HEK293 (cell line): ENCODE data around the gene NFXL1.

Source experiments
- BCL11B ChIP-seq: fragments of 450-650 bp; formaldehyde crosslinking; IDR thresholded peaks from 2 replicates; pipeline ENCODE4 v1.5.1; 2016; ENCODE audit warnings: low read depth, missing biosample characterization, missing genetic modification characterization
- GLI2 ChIP-seq: fragments of 450-650 bp; formaldehyde crosslinking; IDR thresholded peaks from 2 replicates; pipeline ENCODE4; 2017; ENCODE audit warnings: missing biosample characterization, missing genetic modification characterization, low read depth, borderline replicate concordance
- GLI4 ChIP-seq: fragments of 450-650 bp; formaldehyde crosslinking; IDR thresholded peaks from 2 replicates; pipeline ENCODE4 v1.5.1; 2016; ENCODE audit warnings: missing biosample characterization, missing genetic modification characterization
- MEIS1 ChIP-seq: sonication (generic); formaldehyde crosslinking; IDR thresholded peaks from 2 replicates; pipeline ENCODE4 v1.8.1; 2022; ENCODE audit warnings: missing genetic modification reagents, mild to moderate bottlenecking, borderline replicate concordance
- YY2 ChIP-seq: fragments of 450-650 bp; formaldehyde crosslinking; IDR thresholded peaks from 2 replicates; pipeline ENCODE4 v1.5.1; 2016; ENCODE audit warnings: missing biosample characterization, missing genetic modification characterization
- ZBTB21 ChIP-seq: fragments of 450-650 bp; formaldehyde crosslinking; IDR thresholded peaks from 2 replicates; pipeline ENCODE4 v1.5.1; 2017; ENCODE audit warnings: missing biosample characterization, missing genetic modification characterization
- ZFHX2 ChIP-seq: fragments of 450-650 bp; formaldehyde crosslinking; conservative IDR thresholded peaks from 2 replicates; pipeline ENCODE4 v1.5.1; 2016; ENCODE audit warnings: missing biosample characterization, missing genetic modification characterization
- ZFP41 ChIP-seq: fragments of 450-650 bp; formaldehyde crosslinking; IDR thresholded peaks from 2 replicates; pipeline ENCODE4 v1.5.1; 2016; ENCODE audit warnings: missing biosample characterization, missing genetic modification characterization, borderline replicate concordance
- ZNF121 ChIP-seq: fragments of 450-650 bp; formaldehyde crosslinking; IDR thresholded peaks from 2 replicates; pipeline ENCODE4 v1.5.1; 2016; ENCODE audit warnings: missing biosample characterization, missing genetic modification characterization
- ZNF138 ChIP-seq: fragments of 450-650 bp; formaldehyde crosslinking; IDR thresholded peaks from 2 replicates; pipeline ENCODE4 v1.5.1; 2016; ENCODE audit warnings: missing biosample characterization, missing genetic modification characterization, borderline replicate concordance
- ZNF19 ChIP-seq: fragments of 450-650 bp; formaldehyde crosslinking; IDR thresholded peaks from 2 replicates; pipeline ENCODE4; 2016; ENCODE audit warnings: missing biosample characterization, missing genetic modification characterization, low read depth
- ZNF248 ChIP-seq: fragments of 450-650 bp; formaldehyde crosslinking; IDR thresholded peaks from 2 replicates; pipeline ENCODE4 v1.5.1; 2017; ENCODE audit warnings: missing biosample characterization, missing genetic modification characterization
- ZNF341 ChIP-seq: fragments of 450-650 bp; formaldehyde crosslinking; IDR thresholded peaks from 2 replicates; pipeline ENCODE4; 2016; ENCODE audit warnings: low read depth, missing biosample characterization, missing genetic modification characterization
- ZNF350 ChIP-seq: fragments of 450-650 bp; formaldehyde crosslinking; IDR thresholded peaks from 2 replicates; pipeline ENCODE4 v1.5.0; 2017; ENCODE audit warnings: missing biosample characterization, mild to moderate bottlenecking, missing genetic modification characterization
- ZNF549 ChIP-seq: fragments of 450-650 bp; IDR thresholded peaks from 2 replicates; pipeline ENCODE4 v1.5.1; 2018; ENCODE audit warnings: missing biosample characterization, missing genetic modification characterization, mild to moderate bottlenecking, inconsistent platforms, moderate library complexity
- ZNF596 ChIP-seq: fragments of 450-650 bp; IDR thresholded peaks from 2 replicates; pipeline ENCODE4 v1.5.0; 2018; ENCODE audit warnings: missing biosample characterization, mild to moderate bottlenecking, missing genetic modification characterization, moderate library complexity
- ZNF610 ChIP-seq: fragments of 450-650 bp; formaldehyde crosslinking; IDR thresholded peaks from 2 replicates; pipeline ENCODE4 v1.5.1; 2016; ENCODE audit warnings: missing biosample characterization, missing genetic modification characterization, borderline replicate concordance
- ZNF629 ChIP-seq: fragments of 450-650 bp; formaldehyde crosslinking; IDR thresholded peaks from 2 replicates; pipeline ENCODE4 v1.5.1; 2017; ENCODE audit warnings: missing biosample characterization, missing genetic modification characterization
- ZNF660 ChIP-seq: fragments of 450-650 bp; IDR thresholded peaks from 2 replicates; pipeline ENCODE4 v1.5.1; 2018; ENCODE audit warnings: missing biosample characterization, mild to moderate bottlenecking, missing genetic modification characterization
- ZNF76 ChIP-seq: fragments of 450-650 bp; formaldehyde crosslinking; IDR thresholded peaks from 2 replicates; pipeline ENCODE4; 2016; ENCODE audit warnings: low read depth, missing biosample characterization, missing genetic modification characterization, borderline replicate concordance
- ZNF791 ChIP-seq: fragments of 450-650 bp; formaldehyde crosslinking; IDR thresholded peaks from 2 replicates; pipeline ENCODE4 v1.5.1; 2016; ENCODE audit warnings: missing biosample characterization, missing genetic modification characterization
- ZSCAN30 ChIP-seq: fragments of 450-650 bp; IDR thresholded peaks from 2 replicates; pipeline ENCODE4 v1.5.1; 2018; ENCODE audit warnings: missing biosample characterization, mild to moderate bottlenecking, missing genetic modification characterization, moderate library complexity
- TF ChIP-seq, protein P1 (sequence below): fragments of 450-650 bp; formaldehyde crosslinking; IDR thresholded peaks from 2 replicates; pipeline ENCODE4 v1.5.1; 2016; ENCODE audit warnings: missing biosample characterization, missing genetic modification characterization
- TF ChIP-seq, protein P2 (sequence below): fragments of 450-650 bp; formaldehyde crosslinking; IDR thresholded peaks from 2 replicates; pipeline ENCODE4 v1.5.1; 2017; ENCODE audit warnings: missing biosample characterization, missing genetic modification characterization
- TF ChIP-seq, protein P3 (sequence below): fragments of 450-650 bp; IDR thresholded peaks from 2 replicates; pipeline ENCODE4 v1.5.1; 2018; ENCODE audit warnings: missing biosample characterization, mild to moderate bottlenecking, missing genetic modification characterization
- TF ChIP-seq, protein P4 (sequence below): fragments of 450-650 bp; formaldehyde crosslinking; IDR thresholded peaks from 2 replicates; pipeline ENCODE4 v1.5.1; 2017; ENCODE audit warnings: missing biosample characterization, missing genetic modification characterization
- TF ChIP-seq, protein P5 (sequence below): fragments of 450-650 bp; formaldehyde crosslinking; IDR thresholded peaks from 2 replicates; pipeline ENCODE4 v1.5.1; 2016; ENCODE audit warnings: missing biosample characterization, missing genetic modification characterization, borderline replicate concordance
- TF ChIP-seq, protein P6 (sequence below): fragments of 450-650 bp; formaldehyde crosslinking; IDR thresholded peaks from 2 replicates; pipeline ENCODE4 v1.5.1; 2017; ENCODE audit warnings: missing biosample characterization, mild to moderate bottlenecking, missing genetic modification characterization, moderate library complexity

Gene NFXL1

DNA sequence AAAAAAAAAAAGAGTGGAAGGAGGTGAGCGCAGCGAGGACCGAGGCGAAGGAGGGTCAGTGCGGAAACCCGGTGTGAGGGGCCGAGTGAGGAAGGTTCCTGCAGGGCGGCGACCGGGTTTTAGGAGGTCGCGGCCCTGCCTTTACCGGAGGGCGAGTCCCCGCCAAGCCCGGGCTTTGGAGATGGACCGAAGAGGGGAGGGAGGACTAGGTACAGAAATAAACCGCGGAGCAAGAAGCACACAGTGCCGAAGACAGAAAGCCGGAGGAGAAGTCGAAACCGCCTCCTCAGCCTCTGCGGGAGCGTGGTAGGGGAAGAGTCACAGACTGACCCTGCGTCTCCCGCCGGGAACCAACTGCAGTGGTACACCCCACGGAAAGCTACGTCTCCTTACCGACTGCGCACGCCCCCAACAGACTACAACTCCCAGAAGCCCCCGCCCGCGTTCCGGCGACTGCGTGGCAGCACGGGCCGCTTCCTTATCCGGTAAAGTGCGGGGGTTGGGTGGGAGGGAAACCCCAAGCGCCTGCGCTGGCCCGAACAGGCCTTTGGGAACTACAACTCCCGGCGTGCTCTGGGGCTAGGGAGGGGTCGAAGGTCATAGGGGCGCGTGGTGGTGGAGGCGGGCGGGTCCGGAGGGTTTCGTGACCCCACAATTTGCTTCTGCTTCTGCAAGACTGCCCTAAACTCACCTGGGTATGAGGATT lies at the start of gene NFXL1 (continued):
- TF ChIP-seq, protein P1, sequence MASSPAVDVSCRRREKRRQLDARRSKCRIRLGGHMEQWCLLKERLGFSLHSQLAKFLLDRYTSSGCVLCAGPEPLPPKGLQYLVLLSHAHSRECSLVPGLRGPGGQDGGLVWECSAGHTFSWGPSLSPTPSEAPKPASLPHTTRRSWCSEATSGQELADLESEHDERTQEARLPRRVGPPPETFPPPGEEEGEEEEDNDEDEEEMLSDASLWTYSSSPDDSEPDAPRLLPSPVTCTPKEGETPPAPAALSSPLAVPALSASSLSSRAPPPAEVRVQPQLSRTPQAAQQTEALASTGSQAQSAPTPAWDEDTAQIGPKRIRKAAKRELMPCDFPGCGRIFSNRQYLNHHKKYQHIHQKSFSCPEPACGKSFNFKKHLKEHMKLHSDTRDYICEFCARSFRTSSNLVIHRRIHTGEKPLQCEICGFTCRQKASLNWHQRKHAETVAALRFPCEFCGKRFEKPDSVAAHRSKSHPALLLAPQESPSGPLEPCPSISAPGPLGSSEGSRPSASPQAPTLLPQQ (tag by site-specific recombination), result no peak; the same call in 1 of the 2 replicates
- TF ChIP-seq, protein P2, sequence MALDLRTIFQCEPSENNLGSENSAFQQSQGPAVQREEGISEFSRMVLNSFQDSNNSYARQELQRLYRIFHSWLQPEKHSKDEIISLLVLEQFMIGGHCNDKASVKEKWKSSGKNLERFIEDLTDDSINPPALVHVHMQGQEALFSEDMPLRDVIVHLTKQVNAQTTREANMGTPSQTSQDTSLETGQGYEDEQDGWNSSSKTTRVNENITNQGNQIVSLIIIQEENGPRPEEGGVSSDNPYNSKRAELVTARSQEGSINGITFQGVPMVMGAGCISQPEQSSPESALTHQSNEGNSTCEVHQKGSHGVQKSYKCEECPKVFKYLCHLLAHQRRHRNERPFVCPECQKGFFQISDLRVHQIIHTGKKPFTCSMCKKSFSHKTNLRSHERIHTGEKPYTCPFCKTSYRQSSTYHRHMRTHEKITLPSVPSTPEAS (tag by site-specific recombination), result no peak
- TF ChIP-seq, protein P3, sequence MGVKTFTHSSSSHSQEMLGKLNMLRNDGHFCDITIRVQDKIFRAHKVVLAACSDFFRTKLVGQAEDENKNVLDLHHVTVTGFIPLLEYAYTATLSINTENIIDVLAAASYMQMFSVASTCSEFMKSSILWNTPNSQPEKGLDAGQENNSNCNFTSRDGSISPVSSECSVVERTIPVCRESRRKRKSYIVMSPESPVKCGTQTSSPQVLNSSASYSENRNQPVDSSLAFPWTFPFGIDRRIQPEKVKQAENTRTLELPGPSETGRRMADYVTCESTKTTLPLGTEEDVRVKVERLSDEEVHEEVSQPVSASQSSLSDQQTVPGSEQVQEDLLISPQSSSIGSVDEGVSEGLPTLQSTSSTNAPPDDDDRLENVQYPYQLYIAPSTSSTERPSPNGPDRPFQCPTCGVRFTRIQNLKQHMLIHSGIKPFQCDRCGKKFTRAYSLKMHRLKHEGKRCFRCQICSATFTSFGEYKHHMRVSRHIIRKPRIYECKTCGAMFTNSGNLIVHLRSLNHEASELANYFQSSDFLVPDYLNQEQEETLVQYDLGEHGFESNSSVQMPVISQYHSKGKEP (tag by site-specific recombination), result no peak
- TF ChIP-seq ZNF248 (tag by site-specific recombination) (no peak), ZNF121 (tag by site-specific recombination) (no peak), ZFP41 (no peak), ZSCAN30 (tag by site-specific recombination) (no peak), ZNF629 (tag by site-specific recombination) (peak; percentile 45; the same call in 1 of the 2 replicates), ZNF549 (no peak), YY2 (no peak), GLI4 (0 out of 2 replicates have a peak, but pooled peaks have one; percentile 31), ZNF596 (tag by site-specific recombination) (no peak), ZFHX2 (peak; percentile 60; the same call in 1 of the 2 replicates), ZNF791 (no peak), BCL11B (tag by site-specific recombination) (peak; percentile 55; the same call in 1 of the 2 replicates), ZNF19 (tag by site-specific recombination) (no peak), ZNF341 (tag by site-specific recombination) (peak; percentile 30; the same call in 1 of the 2 replicates), MEIS1 (no peak), ZBTB21 (tag by site-specific recombination) (0 out of 2 replicates have a peak, but pooled peaks have one; percentile 13), ZNF76 (tag by site-specific recombination) (peak; percentile 91), ZNF350 (tag by site-specific recombination) (no peak), ZNF660 (tag by site-specific recombination) (no peak), ZNF610 (tag by site-specific recombination) (0 out of 2 replicates have a peak, but pooled peaks have one; percentile 21), GLI2 (no peak), ZNF138 (no peak)
- TF ChIP-seq, protein P4, sequence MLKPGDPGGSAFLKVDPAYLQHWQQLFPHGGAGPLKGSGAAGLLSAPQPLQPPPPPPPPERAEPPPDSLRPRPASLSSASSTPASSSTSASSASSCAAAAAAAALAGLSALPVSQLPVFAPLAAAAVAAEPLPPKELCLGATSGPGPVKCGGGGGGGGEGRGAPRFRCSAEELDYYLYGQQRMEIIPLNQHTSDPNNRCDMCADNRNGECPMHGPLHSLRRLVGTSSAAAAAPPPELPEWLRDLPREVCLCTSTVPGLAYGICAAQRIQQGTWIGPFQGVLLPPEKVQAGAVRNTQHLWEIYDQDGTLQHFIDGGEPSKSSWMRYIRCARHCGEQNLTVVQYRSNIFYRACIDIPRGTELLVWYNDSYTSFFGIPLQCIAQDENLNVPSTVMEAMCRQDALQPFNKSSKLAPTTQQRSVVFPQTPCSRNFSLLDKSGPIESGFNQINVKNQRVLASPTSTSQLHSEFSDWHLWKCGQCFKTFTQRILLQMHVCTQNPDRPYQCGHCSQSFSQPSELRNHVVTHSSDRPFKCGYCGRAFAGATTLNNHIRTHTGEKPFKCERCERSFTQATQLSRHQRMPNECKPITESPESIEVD (tag by site-specific recombination), result no peak
- TF ChIP-seq, protein P5, sequence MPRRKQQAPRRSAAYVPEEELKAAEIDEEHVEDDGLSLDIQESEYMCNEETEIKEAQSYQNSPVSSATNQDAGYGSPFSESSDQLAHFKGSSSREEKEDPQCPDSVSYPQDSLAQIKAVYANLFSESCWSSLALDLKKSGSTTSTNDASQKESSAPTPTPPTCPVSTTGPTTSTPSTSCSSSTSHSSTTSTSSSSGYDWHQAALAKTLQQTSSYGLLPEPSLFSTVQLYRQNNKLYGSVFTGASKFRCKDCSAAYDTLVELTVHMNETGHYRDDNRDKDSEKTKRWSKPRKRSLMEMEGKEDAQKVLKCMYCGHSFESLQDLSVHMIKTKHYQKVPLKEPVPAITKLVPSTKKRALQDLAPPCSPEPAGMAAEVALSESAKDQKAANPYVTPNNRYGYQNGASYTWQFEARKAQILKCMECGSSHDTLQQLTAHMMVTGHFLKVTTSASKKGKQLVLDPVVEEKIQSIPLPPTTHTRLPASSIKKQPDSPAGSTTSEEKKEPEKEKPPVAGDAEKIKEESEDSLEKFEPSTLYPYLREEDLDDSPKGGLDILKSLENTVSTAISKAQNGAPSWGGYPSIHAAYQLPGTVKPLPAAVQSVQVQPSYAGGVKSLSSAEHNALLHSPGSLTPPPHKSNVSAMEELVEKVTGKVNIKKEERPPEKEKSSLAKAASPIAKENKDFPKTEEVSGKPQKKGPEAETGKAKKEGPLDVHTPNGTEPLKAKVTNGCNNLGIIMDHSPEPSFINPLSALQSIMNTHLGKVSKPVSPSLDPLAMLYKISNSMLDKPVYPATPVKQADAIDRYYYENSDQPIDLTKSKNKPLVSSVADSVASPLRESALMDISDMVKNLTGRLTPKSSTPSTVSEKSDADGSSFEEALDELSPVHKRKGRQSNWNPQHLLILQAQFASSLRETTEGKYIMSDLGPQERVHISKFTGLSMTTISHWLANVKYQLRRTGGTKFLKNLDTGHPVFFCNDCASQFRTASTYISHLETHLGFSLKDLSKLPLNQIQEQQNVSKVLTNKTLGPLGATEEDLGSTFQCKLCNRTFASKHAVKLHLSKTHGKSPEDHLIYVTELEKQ (tag by site-specific recombination), result no peak
- TF ChIP-seq, protein P6, sequence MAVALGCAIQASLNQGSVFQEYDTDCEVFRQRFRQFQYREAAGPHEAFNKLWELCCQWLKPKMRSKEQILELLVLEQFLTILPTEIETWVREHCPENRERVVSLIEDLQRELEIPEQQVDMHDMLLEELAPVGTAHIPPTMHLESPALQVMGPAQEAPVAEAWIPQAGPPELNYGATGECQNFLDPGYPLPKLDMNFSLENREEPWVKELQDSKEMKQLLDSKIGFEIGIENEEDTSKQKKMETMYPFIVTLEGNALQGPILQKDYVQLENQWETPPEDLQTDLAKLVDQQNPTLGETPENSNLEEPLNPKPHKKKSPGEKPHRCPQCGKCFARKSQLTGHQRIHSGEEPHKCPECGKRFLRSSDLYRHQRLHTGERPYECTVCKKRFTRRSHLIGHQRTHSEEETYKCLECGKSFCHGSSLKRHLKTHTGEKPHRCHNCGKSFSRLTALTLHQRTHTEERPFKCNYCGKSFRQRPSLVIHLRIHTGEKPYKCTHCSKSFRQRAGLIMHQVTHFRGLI (tag by site-specific recombination), result no peak
